Measurements from ENCODE around the gene SLC26A8.
A peak's percentile ranks its signal among the peaks of the same experiment; 100 is the strongest.

The SLC26A8 gene

GRCh38 chr6:35970181-35970580 is 54.3 kb downstream of the SLC26A8 start:
- no peak for TF ChIP-seq CTCF (IDR thresholded peaks at IDR 0.05; ENCODE audit: unreplicated experiment in 3 of 3)
- Mint-ChIP-seq H3K27ac (no peak overlapping the region), H3K4me1 (peaks cover 34% of the 10 kb centered on the region), H3K36me3 (ENCODE audit: low read depth) (no peaks in the 10 kb centered on the region), H3K9me3 (no peaks in the 10 kb centered on the region), H3K4me3 (no peak overlapping the region), H3K27me3 (ENCODE audit: low read depth) (no peaks in the 10 kb centered on the region)

- Mint-ChIP-seq H3K4me1 (peaks cover 34% of the 10 kb centered on the region), H3K36me3 (ENCODE audit: low read depth) (no peaks in the 10 kb centered on the region), H3K9me3 (no peaks in the 10 kb centered on the region), H3K4me3 (no peak overlapping the region), H3K27me3 (ENCODE audit: low read depth) (no peaks in the 10 kb centered on the region), H3K27ac (peak overlapping the region in 1 of 3 experiments; percentile 61)
- no peak for TF ChIP-seq CTCF (IDR thresholded peaks at IDR 0.05; ENCODE audit: unreplicated experiment in 3 of 3)
Measured at GRCh38 chr6:35969646-35970045, 54.8 kb downstream of the SLC26A8 start.

GRCh38 chr6:35968821-35969220 is 55.6 kb downstream of the SLC26A8 start:
- Mint-ChIP-seq H3K27me3 (ENCODE audit: low read depth) (no peaks in the 10 kb centered on the region), H3K4me3 (no peak overlapping the region), H3K4me1 (peaks cover 34% of the 10 kb centered on the region), H3K27ac (no peak overlapping the region), H3K9me3 (no peaks in the 10 kb centered on the region), H3K36me3 (ENCODE audit: low read depth) (no peaks in the 10 kb centered on the region)
- TF ChIP-seq CTCF (IDR thresholded peaks at IDR 0.05; ENCODE audit: unreplicated experiment in 3 of 3), result no peak

- no peaks in the 10 kb centered on the region for H3K9me3 Mint-ChIP-seq
- no peaks in the 10 kb centered on the region for H3K36me3 Mint-ChIP-seq (ENCODE audit: low read depth)
- peaks cover 19% of the 10 kb centered on the region for H3K4me1 Mint-ChIP-seq
- no peaks in the 10 kb centered on the region for H3K27me3 Mint-ChIP-seq (ENCODE audit: low read depth)
- no peak for TF ChIP-seq CTCF (IDR thresholded peaks at IDR 0.05; ENCODE audit: unreplicated experiment in 3 of 3)
- no peak overlapping the region for H3K4me3 Mint-ChIP-seq
- H3K27ac Mint-ChIP-seq, result peak overlapping the region; percentile 8 to 19 (median 14)
Measured at GRCh38 chr6:35967076-35967774, 57.2 kb downstream of the SLC26A8 start.

GRCh38 chr6:35962779-35963560 is 61.5 kb downstream of the SLC26A8 start:
- no peak for TF ChIP-seq CTCF (IDR thresholded peaks at IDR 0.05; ENCODE audit: unreplicated experiment in 3 of 3)
- no peaks in the 10 kb centered on the region for H3K4me1 Mint-ChIP-seq
- H3K27ac Mint-ChIP-seq, result no peak overlapping the region
- H3K4me3 Mint-ChIP-seq, result no peak overlapping the region
- peaks cover 15% of the 10 kb centered on the region for H3K27me3 Mint-ChIP-seq (ENCODE audit: low read depth)
- no peaks in the 10 kb centered on the region for H3K9me3 Mint-ChIP-seq
- no peaks in the 10 kb centered on the region for H3K36me3 Mint-ChIP-seq (ENCODE audit: low read depth)
